K562 (cell line): ENCODE data around the gene UVRAG. TPM values are rescaled to one million over a fixed set of nuclear protein-coding genes. Genes with fewer than 3 reads are reported as not detected.

Experiments
- ID3 ChIP-seq, 2 experiments: fragments of 250-450 bp in 1 of 2; fragments of 450-650 bp in 1 of 2; sonication (Bioruptor Pico) in 1 of 2; IDR thresholded peaks; 2 replicates each; pipeline versions ENCODE4 v1.6.1 to v1.8.0; 2016 to 2021; ENCODE audit warnings: mild to moderate bottlenecking in 2 of 2, moderate library complexity in 2 of 2, missing compliant biosample characterization in 1 of 2, missing genetic modification characterization in 1 of 2
- KDM4B ChIP-seq, 2 experiments: fragments of 450-650 bp in 1 of 2; sonication (generic) in 1 of 2; IDR thresholded peaks; 2 replicates each; pipeline ENCODE4 v1.6.1; 2016 to 2017; ENCODE audit warnings: borderline replicate concordance in 2 of 2, antibody characterized with exemption in 1 of 2, low read depth in 1 of 2, mild to moderate bottlenecking in 1 of 2
- MGA ChIP-seq: fragments of 450-650 bp; IDR thresholded peaks from 2 replicates; pipeline ENCODE4 v1.6.1; 2016; ENCODE audit warnings: mild to moderate bottlenecking, moderate library complexity
- NCOA4 ChIP-seq: fragments of 450-650 bp; IDR thresholded peaks from 2 replicates; pipeline ENCODE4 v1.6.1; 2018; ENCODE audit warnings: mild to moderate bottlenecking; ENCODE audit not compliant: partially characterized antibody
- PRPF4 ChIP-seq: fragments of 200-400 bp; formaldehyde crosslinking; IDR thresholded peaks from one replicate; pipeline ENCODE4 v1.6.1; 2017; ENCODE audit warnings: low read length, low read depth, mild to moderate bottlenecking; ENCODE audit not compliant: insufficient read depth, poor library complexity, severe bottlenecking
- PYGO2 ChIP-seq: fragments of 450-650 bp; IDR thresholded peaks from 2 replicates; pipeline ENCODE4 v1.6.1; 2016; ENCODE audit warnings: mild to moderate bottlenecking, missing genetic modification characterization, moderate library complexity, missing compliant biosample characterization
- RBM14 ChIP-seq: fragments of 200-400 bp; formaldehyde crosslinking; IDR thresholded peaks from 2 replicates; pipeline ENCODE4 v1.6.1; 2018; ENCODE audit warnings: low read depth, mild to moderate bottlenecking, low read length, moderate library complexity, borderline replicate concordance; ENCODE audit not compliant: insufficient read depth
- SAFB2 ChIP-seq: fragments of 200-400 bp; formaldehyde crosslinking; IDR thresholded peaks from 2 replicates; pipeline ENCODE4 v1.6.1; 2018; ENCODE audit warnings: borderline replicate concordance, low read length, low read depth, moderate library complexity; ENCODE audit not compliant: severe bottlenecking
- TFAP4 ChIP-seq: sonication (generic); formaldehyde crosslinking; IDR thresholded peaks from 2 replicates; pipeline ENCODE4 v1.8.0; 2022; ENCODE audit warnings: missing genetic modification reagents, mild to moderate bottlenecking, moderate library complexity, borderline replicate concordance
- TOE1 ChIP-seq, 2 experiments: fragments of 450-650 bp in 1 of 2; sonication (generic) in 1 of 2; formaldehyde crosslinking in 1 of 2; IDR thresholded peaks; 2 replicates each; pipeline versions ENCODE4 v1.7.1 to v1.8.0; 2016 to 2022; ENCODE audit warnings: borderline replicate concordance in 2 of 2, mild to moderate bottlenecking in 2 of 2, antibody characterized with exemption in 1 of 2, inconsistent platforms in 1 of 2, low read depth in 1 of 2, missing genetic modification reagents in 1 of 2, moderate library complexity in 1 of 2
- ZBTB43 ChIP-seq: sonication (generic); formaldehyde crosslinking; IDR thresholded peaks from 2 replicates; pipeline ENCODE4 v1.8.0; 2023; ENCODE audit warnings: mild to moderate bottlenecking, missing genetic modification reagents
- polyA plus RNA-seq, 8 experiments: library from polyadenylated mRNA; depleted of rRNA in 4 of 8; stranded (reverse) in 5 of 8; unstranded in 3 of 8; fragments of >200 nt; fragmentation: Nextera tagmentation in 2 of 8; fragmentation: Illumina TruSeq in 1 of 8; extraction: Ambion mirVana in 2 of 8; extraction: Trizol in 1 of 8; gene quantifications; 2 replicates each; pipeline versions ENCODE4 v1.2.1 to v1.2.3, GENCODE V29; 2011 to 2014; ENCODE audit warnings: inconsistent platforms in 1 of 8, missing spikeins in 1 of 8
- total RNA-seq, 7 experiments: library from RNA; depleted of rRNA in 6 of 7; stranded (reverse); fragments of >200 nt in 6 of 7; fragmentation: Illumina TruSeq in 2 of 7; extraction: Trizol in 2 of 7; gene quantifications; 2 replicates each; pipeline versions ENCODE4 v1.2.1 to v1.2.3, GENCODE V29; 2011 to 2021; ENCODE audit warnings: low replicate concordance in 1 of 7

The UVRAG gene
- total and polyA plus RNA-seq, 9 of the 15 experiments (the other 6 are each of a cell fraction or from before 2014, with no cell fraction given): 3.1 to 17.8 (median 12.4) TPM

- TF ChIP-seq TFAP4 (CRISPR knock-in tag) (no peak), ID3 (CRISPR knock-in tag; IDR thresholded peaks at IDR 0.05) (no peak), ID3 (tag; IDR thresholded peaks at IDR 0.05) (no peak), KDM4B (IDR thresholded peaks at IDR 0.05; ENCODE audit: borderline replicate concordance in 2 of 2, low read depth in 1 of 2) (no peak), NCOA4 (no peak), PRPF4 (no peak), TOE1 (IDR thresholded peaks at IDR 0.05; ENCODE audit: borderline replicate concordance) (no peak), TOE1 (CRISPR knock-in tag; IDR thresholded peaks at IDR 0.05; ENCODE audit: borderline replicate concordance, low read depth) (no peak), ZBTB43 (no peak), SAFB2 (no peak), MGA (no peak), PYGO2 (no peak), RBM14 (no peak)
Observed at GRCh38 chr11:76157891-76158290, 342.9 kb downstream of the UVRAG start (continued).
